Loucy (cell line): ENCODE measurements around the gene CRYAA.
"Not testable (repeated sequence)": the region's sequence is repeated elsewhere in the genome, so short reads cannot be mapped to it uniquely, and the experiment has no call there.

Experiments
- H2AFZ ChIP-seq: fragments of 200-600 bp; sonication (generic); 2 replicates; pipeline ENCODE4 v1.6.0; 2016; ENCODE audit warnings: antibody characterized with exemption, mild to moderate bottlenecking, low read length, moderate library complexity
- H3F3A ChIP-seq: fragments of 200-600 bp; 2 replicates; pipeline ENCODE4 v1.6.0; 2016; ENCODE audit warnings: antibody characterized with exemption, low read depth, mild to moderate bottlenecking
- H3K27me3 ChIP-seq: fragments of 200-600 bp; sonication (generic); 2 replicates; pipeline ENCODE4 v1.6.1; 2014; ENCODE audit warnings: low read length, mild to moderate bottlenecking; ENCODE audit not compliant: insufficient read depth, poor library complexity, severe bottlenecking
- H3K36me3 ChIP-seq: fragments of 200-600 bp; sonication (generic); 2 replicates; pipeline ENCODE4 v1.6.1; 2016; ENCODE audit warnings: low read length; ENCODE audit not compliant: insufficient read depth
- H3K4me1 ChIP-seq: fragments of 200-600 bp; sonication (generic); 2 replicates; pipeline ENCODE4 v1.5.1; 2014; ENCODE audit warnings: low read length, mild to moderate bottlenecking; ENCODE audit not compliant: insufficient read depth, poor library complexity, severe bottlenecking
- H3K4me2 ChIP-seq: fragments of 200-600 bp; sonication (generic); 2 replicates; pipeline ENCODE4 v1.6.0; 2014; ENCODE audit warnings: antibody characterized with exemption, low read length, low read depth, mild to moderate bottlenecking; ENCODE audit not compliant: poor library complexity, severe bottlenecking
- H3K4me3 ChIP-seq: fragments of 200-600 bp; sonication (generic); 2 replicates; pipeline ENCODE4 v1.5.1; 2014; ENCODE audit warnings: low read length, mild to moderate bottlenecking, mixed read lengths; ENCODE audit not compliant: poor library complexity, severe bottlenecking
- H3K79me2 ChIP-seq: fragments of 200-600 bp; sonication (generic); 2 replicates; pipeline ENCODE4 v1.6.1; 2014; ENCODE audit warnings: low read length; ENCODE audit not compliant: insufficient read depth
- H3K9ac ChIP-seq: fragments of 200-600 bp; sonication (generic); 2 replicates; pipeline ENCODE4 v1.6.0; 2014; ENCODE audit warnings: mild to moderate bottlenecking, low read depth, low read length, moderate library complexity; ENCODE audit not compliant: poor library complexity, severe bottlenecking
- H3K9me2 ChIP-seq: fragments of 200-600 bp; sonication (generic); replicated peaks from 2 replicates; pipeline ENCODE4 v1.6.1; 2016; ENCODE audit warnings: low read depth, low read length, mixed read lengths
- H3K9me3 ChIP-seq: fragments of 200-600 bp; sonication (generic); 2 replicates; pipeline ENCODE4 v1.6.1; 2014; ENCODE audit warnings: mild to moderate bottlenecking, antibody characterized with exemption, low read length, low read depth; ENCODE audit not compliant: insufficient read depth
- H4K20me1 ChIP-seq: fragments of 200-600 bp; sonication (generic); 2 replicates; pipeline ENCODE4 v1.6.0; 2014; ENCODE audit warnings: antibody characterized with exemption, low read length, mild to moderate bottlenecking; ENCODE audit not compliant: insufficient read depth, poor library complexity, severe bottlenecking

CRYAA gene

GRCh38 chr21:43153601-43154000 is 15.2 kb upstream of the CRYAA start:
- H3K27me3 ChIP-seq, H3K9me2 ChIP-seq, H3K4me3 ChIP-seq, H3F3A ChIP-seq, H3K4me1 ChIP-seq, H3K9me3 ChIP-seq, H3K9ac ChIP-seq, H3K36me3 ChIP-seq, H4K20me1 ChIP-seq, H2AFZ ChIP-seq, H3K4me2 ChIP-seq, H3K79me2 ChIP-seq: not testable (repeated sequence)

- H3K36me3 ChIP-seq, H3K4me1 ChIP-seq, H3F3A ChIP-seq, H3K27me3 ChIP-seq, H3K9me2 ChIP-seq, H3K79me2 ChIP-seq, H3K9ac ChIP-seq, H4K20me1 ChIP-seq, H3K4me2 ChIP-seq, H3K4me3 ChIP-seq, H2AFZ ChIP-seq, H3K9me3 ChIP-seq: not testable (repeated sequence)
Observed at GRCh38 chr21:43159279-43160175, 9.3 kb upstream of the CRYAA start.

GRCh38 chr21:43161826-43162707 is 6.7 kb upstream of the CRYAA start:
- H3K9me3 ChIP-seq, result not testable (repeated sequence)

GRCh38 chr21:43162708-43163205 is 6.1 kb upstream of the CRYAA start:
- not testable (repeated sequence) for H3K9me3 ChIP-seq, H3K9me2 ChIP-seq, H3K36me3 ChIP-seq, H3K9ac ChIP-seq, H3K27me3 ChIP-seq, H3F3A ChIP-seq, H3K79me2 ChIP-seq, H3K4me3 ChIP-seq, H2AFZ ChIP-seq, H3K4me1 ChIP-seq, H4K20me1 ChIP-seq, H3K4me2 ChIP-seq

More at GRCh38 chr21:43161826-43162707, 6.7 kb upstream of the CRYAA start:
- H3K4me3 ChIP-seq, H3K79me2 ChIP-seq, H3K9ac ChIP-seq, H3K36me3 ChIP-seq, H4K20me1 ChIP-seq, H3K27me3 ChIP-seq, H3K9me2 ChIP-seq, H3F3A ChIP-seq, H3K4me2 ChIP-seq, H2AFZ ChIP-seq, H3K4me1 ChIP-seq: not testable (repeated sequence)

GRCh38 chr21:43164823-43165222 is 4.0 kb upstream of the CRYAA start:
- H3K27me3 ChIP-seq, H3K9me3 ChIP-seq, H3K9ac ChIP-seq, H3K36me3 ChIP-seq, H4K20me1 ChIP-seq, H3K4me3 ChIP-seq, H3F3A ChIP-seq, H2AFZ ChIP-seq, H3K79me2 ChIP-seq, H3K9me2 ChIP-seq, H3K4me2 ChIP-seq, H3K4me1 ChIP-seq: not testable (repeated sequence)

- H2AFZ ChIP-seq, H3K9me3 ChIP-seq, H3K36me3 ChIP-seq, H3K4me2 ChIP-seq, H3K9ac ChIP-seq, H3K9me2 ChIP-seq, H3K4me3 ChIP-seq, H3K79me2 ChIP-seq, H3K4me1 ChIP-seq, H4K20me1 ChIP-seq, H3F3A ChIP-seq, H3K27me3 ChIP-seq: not testable (repeated sequence)
Observed at GRCh38 chr21:43165734-43166133, 3.1 kb upstream of the CRYAA start.

- H3K79me2 ChIP-seq, H4K20me1 ChIP-seq, H3K9ac ChIP-seq, H3K4me1 ChIP-seq, H3K9me2 ChIP-seq, H3K4me3 ChIP-seq, H3K36me3 ChIP-seq, H3K27me3 ChIP-seq, H3K9me3 ChIP-seq, H3K4me2 ChIP-seq, H2AFZ ChIP-seq, H3F3A ChIP-seq: not testable (repeated sequence)
Observed at GRCh38 chr21:43169230-43169886, 550 bp downstream of the CRYAA start.
